ENCODE measurements around the gene YIPF4.
"Not testable (repeated sequence)": the region's sequence is repeated elsewhere in the genome, so short reads cannot be mapped to it uniquely, and the experiment has no call there.

The YIPF4 gene

GRCh38 chr2:32277674-32278477 lies at the start of gene YIPF4:
Gene YIPF4 (plus strand): TSS chr2:32277904. CDS start chr2:32278156, 252 bp downstream.
- DNase-seq = peak; percentile 83

DNA sequence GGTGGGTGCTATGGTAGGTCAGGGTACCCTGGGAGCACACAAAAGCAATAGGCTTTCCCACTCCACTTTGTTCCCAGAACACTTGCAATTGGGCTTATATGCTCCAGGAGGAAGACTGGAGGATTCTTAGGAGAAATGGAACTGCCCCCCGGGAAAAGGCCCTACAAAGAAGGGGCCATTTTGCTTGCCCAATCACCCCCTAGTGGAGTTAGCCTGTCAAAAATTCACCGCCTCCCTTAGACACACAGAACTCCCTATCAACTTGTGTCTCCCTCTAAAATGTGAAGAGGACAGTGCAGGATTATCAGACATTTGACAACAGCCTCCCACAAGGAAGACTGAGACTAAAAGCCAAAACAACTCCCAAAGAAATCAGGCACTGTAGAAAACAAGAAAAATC lies 49.5 kb upstream of the YIPF4 start:
- DNase-seq = no peak

DNA sequence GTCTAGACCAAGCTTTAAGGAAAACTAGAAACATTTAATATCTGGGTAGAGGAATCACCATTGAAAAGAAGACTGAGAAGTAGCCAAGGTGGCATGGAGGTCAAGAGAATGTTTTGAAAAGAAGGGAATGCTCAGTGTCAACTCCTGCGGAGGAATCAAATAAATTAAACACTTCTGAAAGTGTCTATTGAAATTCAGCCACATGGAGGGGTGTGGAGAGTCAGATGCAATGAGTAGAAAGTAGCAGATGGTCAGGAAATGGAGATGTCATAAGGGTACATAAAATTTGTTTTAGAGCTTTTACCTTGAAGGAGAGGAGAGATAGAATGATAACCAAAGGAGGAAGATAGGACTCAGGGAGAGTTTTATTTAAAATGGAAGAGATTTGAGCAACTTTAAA lies 48.1 kb upstream of the YIPF4 start:
- no peak for DNase-seq

GRCh38 chr2:32231959-32232358 lies 45.7 kb upstream of the YIPF4 start:
- no peak for DNase-seq

DNA sequence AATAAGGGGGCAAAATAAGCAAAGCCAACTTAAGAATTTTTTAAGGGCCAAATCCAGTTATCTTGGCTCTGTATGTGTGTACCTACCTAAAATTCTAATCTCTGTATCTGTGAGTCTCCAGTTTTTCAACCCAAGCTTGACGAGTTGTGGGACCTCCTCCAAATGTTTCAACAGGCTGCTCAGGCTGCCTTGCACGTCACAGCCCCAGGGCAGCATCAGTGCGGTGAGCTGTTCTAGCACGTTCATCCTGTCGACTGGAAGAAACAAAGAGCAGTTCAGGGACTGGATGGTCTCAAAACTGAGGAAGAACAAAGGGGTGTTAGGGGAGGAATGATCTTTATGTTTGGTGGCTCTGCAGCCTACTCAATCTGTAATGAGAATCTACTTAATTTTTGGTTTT lies 42.4 kb upstream of the YIPF4 start:
- no peak for DNase-seq

DNA sequence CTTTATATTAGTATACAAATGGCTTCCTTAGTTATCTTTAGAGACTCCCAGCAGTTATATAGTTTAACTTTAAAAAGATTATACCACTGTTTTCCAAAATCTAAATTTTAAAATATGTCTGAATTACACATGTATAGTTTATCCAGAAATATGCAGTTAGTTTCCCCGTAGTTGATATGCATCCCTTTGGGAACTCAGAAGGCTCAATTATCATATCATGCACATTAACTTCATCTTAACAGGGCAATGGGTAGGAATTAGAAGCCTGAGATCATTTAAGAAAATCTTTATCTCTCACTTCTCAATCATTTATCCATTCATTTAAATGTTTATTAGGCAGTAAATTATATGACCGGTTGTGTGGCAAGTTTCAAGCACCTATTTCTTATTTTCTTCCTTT lies 40.2 kb upstream of the YIPF4 start:
- DNase-seq = no peak

GRCh38 chr2:32237996-32238395 lies 39.7 kb upstream of the YIPF4 start:
- no peak for DNase-seq

- no peak for DNase-seq
Measured at GRCh38 chr2:32242331-32242730, 35.4 kb upstream of the YIPF4 start.

DNA sequence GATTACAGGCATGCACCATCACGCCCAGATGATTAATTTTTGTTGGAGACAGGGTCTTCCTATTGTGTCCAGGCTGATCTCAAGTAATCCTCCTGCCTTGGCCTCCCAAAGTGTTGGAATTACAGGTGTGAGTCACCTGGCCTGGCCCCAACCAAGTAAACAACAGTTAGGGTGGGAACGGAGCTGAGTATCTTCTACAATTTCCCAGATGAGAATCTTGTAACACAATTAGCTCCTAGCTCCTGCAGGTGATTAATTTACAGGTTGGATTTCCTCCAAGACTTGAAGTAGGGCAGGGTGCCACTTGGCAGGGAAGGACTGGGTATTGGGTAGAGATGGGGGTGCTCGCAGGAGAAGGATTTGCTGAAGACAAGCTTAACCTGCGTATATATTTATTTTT lies 30.8 kb upstream of the YIPF4 start:
- DNase-seq = no peak

GRCh38 chr2:32248299-32248698 lies 29.4 kb upstream of the YIPF4 start:
- DNase-seq = no peak

DNA sequence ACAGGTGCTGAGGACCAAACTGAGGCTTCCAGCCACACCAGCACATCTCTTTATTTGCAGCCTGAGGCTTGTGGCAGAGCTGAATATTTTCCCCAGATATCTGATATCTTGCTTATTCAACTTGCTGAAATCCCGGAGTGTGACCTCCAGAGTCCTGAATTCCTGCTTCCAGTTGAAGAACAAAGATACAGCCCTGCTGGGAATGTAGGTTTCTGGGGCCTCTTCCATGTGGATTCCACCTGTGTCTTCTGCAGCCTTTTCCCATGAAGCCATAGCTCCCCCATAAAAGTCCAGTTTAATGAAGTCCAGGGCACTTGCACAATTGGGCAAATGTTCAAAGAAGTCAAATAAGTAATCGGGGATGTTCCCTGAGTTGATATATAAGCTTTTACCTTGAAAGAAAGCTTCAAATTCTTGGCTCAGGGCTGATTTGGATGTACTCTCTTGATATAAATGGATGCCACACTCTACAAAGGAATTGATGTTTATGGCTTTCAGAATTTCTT lies 27.9 kb upstream of the YIPF4 start:
- DNase-seq = no peak

- DNase-seq = no peak
Measured at GRCh38 chr2:32250290-32250689, 27.4 kb upstream of the YIPF4 start.

- DNase-seq = no peak
Measured at GRCh38 chr2:32258242-32258641, 19.5 kb upstream of the YIPF4 start.

GRCh38 chr2:32260376-32260775 lies 17.3 kb upstream of the YIPF4 start:
- DNase-seq = no peak

GRCh38 chr2:32262105-32262504 lies 15.6 kb upstream of the YIPF4 start:
- DNase-seq = no peak

GRCh38 chr2:32264422-32265105 lies 13.1 kb upstream of the YIPF4 start, which contains the start of gene NLRC4:
Gene NLRC4 (minus strand): TSS chr2:32264886. CDS start chr2:32256775, 8,111 bp downstream.
- DNase-seq = no peak

DNA sequence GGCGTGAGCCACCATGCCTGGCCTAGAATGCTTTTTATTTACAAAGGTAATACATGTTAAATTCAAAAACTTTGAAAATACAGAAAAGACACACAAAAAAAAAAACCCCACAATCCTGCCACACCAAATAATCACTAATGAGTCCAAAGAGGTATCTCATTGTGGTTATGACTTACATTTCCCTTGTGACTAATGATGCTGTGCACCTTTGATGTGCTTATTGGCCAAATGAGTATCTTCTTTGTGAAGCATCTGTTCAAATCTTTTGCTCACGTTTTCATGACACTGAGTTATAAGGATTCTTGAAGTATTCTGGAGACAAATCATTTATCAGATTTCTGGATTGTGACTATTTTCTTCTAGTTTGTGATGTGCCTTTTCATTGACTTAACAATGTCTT lies 6.6 kb upstream of the YIPF4 start:
- DNase-seq = no peak

DNA sequence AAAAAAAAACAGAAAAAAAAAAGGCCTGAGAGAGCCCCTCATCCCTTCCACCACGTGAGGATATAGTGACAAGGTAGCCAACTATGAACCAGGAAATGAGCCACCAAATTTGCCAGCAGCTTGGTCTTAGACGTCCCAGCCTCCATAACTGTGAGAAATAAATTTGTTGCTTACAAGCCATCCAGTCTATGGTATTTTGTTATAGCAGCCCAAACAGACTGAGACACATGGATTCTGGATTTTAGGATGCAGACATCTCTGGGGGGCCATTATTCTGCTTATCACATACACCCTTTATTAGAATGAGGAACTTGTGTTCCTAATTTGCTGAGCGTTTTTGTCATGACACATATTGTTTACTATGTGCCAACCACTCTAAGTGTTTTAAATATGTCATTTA lies 5.4 kb upstream of the YIPF4 start:
- no peak for DNase-seq

DNA sequence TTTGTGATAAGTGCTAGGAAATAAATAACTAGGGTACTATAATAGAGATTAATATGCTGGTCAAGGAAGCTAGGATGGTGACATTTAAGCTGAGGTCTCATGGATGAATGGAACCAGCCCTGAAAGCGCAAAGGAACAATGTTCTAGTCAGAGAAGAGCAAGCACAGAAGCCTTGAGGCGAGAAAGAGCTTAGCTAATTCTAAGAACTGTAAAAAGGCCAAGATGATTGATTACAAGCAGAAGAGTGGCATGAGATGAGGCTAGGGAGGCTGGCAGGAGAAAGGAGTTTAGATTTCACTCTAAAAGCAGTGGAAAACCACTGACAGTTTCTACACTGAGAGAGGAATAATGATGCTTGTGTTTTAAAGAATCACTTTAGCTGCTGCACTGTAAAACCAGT lies 3.4 kb upstream of the YIPF4 start:
- DNase-seq = no peak

- not testable (repeated sequence) for DNase-seq
Measured at GRCh38 chr2:32275790-32276189, 1.9 kb upstream of the YIPF4 start.

- no peak for DNase-seq
Measured at GRCh38 chr2:32277363-32277673, 386 bp upstream of the YIPF4 start.

- DNase-seq = no peak
Measured at GRCh38 chr2:32278478-32278853, 762 bp downstream of the YIPF4 start.

GRCh38 chr2:32284321-32284720 lies 6.6 kb downstream of the YIPF4 start:
- no peak for DNase-seq

DNA sequence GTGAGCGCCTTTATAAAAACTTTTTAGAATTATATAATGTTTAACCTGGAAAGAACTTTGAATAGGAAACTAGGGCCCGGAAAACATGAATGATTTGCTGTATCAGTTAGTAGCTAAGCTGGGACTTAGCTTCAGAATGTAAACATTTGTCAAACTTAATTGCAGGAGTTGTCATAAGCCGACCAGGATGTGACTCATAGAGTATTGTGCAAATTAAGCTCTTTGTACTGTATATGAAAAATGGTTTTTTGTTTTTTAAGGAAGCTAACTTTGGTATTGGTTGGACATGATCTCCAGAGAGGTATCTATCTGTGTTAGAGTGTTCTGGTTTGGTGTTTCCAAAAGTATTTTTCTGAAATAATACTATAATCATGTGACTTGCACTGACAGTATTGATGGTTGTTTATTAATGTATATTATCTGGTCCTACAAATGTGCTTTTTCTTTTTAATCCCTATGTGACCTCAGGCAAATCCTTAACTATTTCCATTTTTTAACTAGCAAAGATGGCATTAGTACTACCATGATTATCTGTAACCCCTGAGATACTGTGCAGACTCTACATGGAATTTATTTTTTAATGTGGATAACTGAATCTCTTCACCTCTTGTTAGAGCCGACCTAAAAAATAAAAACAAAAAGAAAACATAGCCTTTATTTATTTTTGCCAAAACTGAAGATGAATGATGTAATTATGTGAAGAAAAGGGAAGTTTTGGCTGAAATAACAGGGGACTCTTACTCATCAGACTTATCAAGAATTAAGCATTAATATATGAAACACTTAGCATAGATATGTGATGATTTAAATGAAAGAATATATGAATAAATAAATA lies 11.7 kb downstream of the YIPF4 start:
- DNase-seq = no peak
